HG02763 (cell line): Measurements from ENCODE around the gene FNDC5.

Experiments
- ATAC-seq: cut with Tn5 transposase; IDR thresholded peaks from one replicate; pipeline ENCODE4 v1.9.1; 2021; ENCODE audit warnings: mild to moderate bottlenecking, moderate library complexity; ENCODE audit not compliant: unreplicated experiment

FNDC5 gene

DNA sequence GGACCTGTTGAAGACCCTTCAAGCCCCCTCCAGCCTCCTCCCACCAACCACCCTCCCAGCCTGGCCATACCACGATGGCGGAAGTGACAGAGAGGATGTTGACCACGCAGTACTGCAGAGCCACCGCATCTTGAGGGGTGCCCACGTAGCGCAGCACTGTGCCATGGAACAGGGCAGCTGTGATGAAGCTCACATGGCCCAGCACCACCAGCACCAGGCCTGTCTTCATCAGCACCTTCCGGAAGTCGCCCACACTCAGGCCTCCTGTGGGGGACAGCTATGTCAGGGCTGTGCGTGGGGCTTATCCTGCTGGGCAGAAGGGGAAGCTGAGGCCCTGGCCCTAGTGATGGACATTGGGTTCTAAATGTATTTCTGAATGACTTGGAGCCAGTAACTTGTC, 27.3 kb upstream of the FNDC5 start:
- ATAC-seq, result no peak

DNA sequence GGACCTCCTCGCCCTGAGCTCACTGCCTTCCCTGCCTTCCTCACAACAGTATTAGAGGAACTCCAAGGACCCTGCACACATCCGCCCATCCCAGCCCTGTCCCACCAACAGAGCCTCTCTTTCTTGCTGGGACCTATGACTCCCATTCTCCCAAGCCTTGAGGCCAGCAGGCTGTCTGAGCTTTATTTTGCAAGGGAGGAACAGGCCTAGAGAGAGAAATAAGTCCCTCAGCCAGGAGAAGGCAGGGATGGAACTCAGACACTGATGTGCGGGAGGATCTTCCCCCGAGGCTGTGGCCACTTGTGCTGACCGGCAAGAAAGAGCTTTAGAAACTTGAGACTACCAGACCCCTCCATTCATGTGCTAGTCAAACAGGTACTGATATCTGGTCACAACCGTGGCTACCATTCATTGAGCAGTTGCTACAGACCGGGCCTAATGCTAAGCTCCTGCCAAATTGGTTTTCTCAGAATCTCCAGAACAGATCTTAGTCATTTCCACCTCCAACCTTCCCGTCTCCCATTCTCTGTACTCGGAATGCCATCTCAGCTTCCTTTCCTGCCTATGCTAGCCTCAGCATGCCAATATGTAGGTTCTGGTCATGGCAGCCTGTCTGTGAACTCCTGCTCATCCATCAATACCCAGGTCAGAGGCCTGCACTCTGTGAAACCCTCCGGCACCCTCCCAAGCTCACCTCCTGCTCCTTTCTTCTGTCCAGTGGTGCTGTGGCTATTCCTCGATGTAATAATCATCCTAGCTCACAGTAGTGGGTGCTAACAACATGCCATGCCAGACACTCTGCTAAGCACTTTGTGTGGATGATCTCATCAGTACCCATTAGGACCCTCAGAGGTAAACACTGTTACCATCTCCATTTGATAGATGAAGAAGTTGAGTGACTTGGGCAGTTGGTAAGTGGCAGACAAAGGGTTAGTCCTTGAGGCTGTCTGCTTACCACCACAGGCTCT, 26.7 kb upstream of the FNDC5 start:
- no peak for ATAC-seq

DNA sequence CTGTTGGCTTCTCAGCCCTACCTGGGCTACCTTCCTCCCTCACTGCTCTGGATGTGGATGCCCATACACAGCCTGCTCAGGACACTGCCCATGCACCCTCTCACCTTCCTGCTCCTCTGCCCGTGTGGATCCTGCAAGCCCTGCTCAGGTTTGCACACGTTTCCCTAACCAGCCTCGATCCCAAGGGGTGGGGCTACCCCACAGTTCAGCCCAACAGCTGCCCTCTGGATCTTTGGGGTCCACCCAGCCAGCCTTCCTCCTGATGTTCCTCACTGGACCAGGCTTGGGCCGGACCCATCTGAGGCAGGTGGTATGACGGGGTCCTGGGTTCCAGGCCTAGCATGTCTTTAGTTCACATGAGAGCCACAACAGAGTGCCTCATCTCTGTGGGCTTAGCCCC, 25.7 kb upstream of the FNDC5 start:
- ATAC-seq, result no peak

DNA sequence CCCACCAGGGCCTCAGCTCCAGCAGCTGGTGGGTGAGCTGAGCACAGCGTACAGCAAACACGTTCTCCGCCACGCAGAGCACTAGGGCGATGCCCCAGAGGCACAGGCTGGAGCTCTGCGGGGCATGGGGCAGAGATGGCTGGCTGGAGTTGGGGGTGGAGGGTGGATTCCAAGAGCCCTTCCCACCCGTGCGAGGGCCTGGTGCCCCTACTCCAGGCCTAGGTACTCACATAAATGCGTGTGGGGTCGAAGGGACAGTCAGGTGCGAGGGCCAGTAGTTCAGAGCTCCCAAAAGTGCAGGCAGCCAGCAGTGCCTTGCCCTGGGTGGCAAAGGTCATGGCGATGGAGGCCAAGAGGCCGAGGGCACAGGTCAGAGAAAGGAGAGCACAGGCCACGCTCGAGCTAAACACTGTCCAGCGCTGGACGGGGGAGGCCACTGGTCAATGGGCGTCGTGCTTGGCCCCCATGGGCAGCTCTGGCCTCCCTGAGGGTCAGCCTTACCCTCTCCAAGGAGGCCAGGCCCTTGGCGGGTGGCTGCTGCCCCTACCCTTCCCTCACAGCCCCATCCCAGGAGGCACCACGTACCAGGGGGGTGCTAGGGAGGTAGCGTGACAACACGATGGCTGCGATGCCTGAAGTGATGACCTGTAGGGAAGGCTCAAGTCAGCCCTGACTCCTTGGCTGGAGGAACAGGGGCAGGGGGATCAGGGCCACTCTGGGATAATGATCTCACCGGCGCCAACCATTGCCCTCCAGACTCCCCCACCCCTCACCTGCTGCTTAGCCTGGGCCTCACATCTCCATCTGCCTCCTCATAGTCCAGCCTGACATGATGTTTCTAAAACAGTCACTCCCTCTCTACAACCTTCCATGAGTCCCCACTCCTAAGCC, 24.9 kb upstream of the FNDC5 start:
- no peak for ATAC-seq

DNA sequence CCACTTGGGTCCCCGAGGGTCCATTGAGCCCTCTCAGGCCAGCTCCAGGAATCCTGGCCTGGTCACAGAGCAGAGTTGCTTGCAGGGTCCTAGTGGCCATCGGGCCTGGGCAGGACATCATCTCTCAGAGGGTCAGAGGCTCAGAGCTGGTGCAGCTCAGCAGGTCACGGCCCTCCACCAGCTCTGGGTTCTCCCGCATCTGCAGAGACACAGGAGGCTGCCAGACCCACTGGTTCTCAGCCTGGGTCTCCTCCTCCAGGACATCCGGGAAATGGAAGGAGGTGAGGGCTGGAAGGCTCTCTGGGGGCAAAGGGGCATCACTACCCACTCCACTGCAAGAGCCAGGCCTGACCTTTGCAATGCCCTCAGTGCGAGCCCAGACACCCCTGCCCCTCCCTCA, 24.0 kb upstream of the FNDC5 start:
- no peak for ATAC-seq

DNA sequence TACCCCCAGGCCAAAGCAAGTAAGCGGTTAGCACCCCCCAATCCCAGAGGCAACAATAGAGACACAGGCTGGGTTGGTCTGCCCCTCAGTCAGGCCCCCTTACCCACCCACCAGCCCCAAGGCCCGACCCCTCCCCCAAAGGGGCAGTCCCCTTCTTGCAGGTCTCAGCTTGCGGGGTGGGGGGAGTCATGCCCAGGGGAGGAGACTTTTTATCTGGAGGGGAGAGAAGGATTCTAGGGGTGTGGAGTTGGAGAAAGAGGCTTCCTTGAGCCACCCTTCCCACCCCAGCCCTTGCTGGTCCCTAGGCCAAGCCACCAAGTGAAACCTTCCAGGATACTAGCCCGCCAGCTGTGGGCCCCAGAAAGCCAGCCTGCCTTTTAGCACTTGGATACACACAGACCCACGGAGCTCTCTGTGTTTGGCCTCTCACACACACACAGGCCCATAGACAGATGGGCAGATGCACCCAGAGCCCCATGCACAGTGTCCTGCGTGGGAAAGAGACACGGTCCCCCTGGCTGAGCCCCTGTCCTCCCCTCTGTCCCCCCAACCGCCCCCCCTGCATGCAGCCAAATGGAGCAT, 23.4 kb upstream of the FNDC5 start:
- ATAC-seq, result no peak

DNA sequence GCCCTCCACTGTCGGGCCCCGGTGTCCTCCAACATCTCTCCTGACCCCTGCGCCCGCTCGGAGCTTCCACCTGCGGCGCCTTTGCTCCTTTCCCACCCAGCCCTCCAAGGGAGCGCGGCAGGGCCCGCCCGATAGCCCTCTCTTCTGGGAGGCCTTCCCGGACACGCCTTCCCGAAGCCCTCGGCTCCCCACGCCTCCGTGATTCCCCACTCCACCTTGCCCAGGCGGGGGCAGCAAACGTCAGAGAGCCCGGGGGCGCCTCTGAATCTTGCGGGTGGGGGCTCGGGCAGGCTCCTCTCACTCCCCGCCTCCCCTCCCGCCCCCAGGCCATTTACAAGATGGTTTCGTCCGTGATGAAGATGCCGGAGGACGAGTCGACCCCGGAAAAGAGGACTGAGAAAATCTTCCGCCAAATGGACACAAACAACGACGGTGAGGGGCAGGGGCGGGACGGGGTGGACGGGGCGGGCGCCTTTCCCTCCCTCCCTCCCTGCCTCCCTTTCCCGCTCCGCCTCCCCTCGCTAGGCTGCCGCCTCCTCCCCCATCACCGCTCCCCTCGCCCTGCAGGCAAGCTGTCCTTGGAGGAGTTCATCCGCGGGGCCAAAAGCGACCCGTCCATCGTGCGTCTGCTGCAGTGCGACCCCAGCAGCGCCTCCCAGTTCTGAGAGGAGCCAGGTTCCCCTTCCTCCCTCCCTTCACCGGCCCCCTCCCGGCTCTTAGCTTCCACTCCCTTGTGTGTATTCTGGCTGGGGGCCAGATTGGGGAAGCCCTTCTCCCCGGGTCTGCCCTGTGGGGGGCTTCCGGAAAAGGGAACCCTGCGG, 22.7 kb upstream of the FNDC5 start:
- no peak for ATAC-seq

DNA sequence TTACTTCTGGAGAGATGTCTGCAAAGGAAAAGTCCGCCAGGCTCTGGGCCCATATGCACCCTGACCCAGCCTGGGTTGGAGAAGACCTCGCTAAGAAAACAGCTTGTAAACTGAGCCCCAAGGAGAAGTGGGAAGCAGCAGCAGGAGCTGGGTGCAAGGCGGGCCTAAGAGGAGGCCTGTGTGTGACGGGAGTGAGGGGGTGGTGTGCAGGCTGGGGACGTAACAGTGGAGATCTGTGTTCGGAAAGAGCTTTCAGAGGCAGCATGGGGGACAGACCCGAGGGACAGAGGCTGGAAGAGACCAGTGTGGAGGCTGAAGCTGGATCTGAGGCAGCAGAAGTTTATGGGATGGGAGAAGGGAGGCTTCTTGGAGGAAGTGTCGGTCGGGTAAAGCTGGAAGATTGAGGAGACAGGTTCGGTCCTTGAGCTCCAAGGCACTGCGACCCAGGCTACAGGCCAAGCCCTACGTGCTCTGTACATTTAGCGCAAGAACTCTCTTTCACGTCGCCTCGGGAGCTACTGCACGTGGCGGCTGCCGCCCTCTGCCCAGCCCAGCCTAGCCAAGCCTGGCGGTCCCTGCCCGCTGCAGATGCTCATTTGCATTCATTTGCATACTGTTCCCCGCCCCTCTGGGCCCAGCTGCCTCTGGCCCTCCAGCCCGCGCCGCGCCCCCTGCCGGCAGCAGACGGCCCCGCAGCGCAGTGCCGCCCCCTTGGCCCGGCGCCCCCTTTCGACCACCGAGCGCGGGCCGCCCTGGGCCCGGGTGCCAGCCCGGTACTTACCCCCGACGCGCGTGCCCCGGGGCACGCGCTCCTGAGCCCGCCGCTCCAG, 21.9 kb upstream of the FNDC5 start:
- no peak for ATAC-seq

DNA sequence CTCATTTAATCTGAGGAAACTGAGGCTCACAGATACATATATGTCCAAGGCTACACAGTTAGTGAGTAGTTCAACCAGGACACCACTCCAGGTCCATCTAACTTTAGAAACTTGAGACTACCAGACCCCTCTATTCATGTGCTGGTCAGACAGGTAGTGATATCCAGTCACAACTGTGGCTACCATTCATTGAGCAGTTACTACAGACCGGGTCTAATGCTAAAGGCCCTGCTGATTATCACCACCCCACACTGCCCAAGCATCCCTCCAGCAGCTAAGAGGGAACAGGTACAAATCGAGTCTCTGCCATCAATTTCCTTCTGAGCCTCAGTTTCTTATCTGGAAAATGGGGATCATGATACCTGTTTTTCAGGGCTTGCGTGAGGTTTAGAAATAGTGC, 20.9 kb upstream of the FNDC5 start:
- no peak for ATAC-seq

DNA sequence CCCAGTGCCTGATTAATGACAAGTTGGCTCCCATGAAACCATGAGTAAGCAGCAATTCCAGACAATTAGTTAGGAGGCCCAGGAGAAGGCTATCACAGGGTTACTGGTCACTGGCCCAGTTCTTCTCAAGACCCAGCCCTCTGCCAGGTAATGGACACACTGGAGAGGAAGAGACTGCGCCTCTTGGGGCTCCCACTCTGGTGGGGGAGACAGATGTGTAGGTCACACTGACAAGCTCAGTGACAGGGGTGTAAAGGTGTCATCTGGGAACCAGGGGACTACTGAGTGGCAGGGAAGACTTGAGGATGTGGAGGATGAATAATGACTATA, 20.5 kb upstream of the FNDC5 start:
- ATAC-seq, result no peak

DNA sequence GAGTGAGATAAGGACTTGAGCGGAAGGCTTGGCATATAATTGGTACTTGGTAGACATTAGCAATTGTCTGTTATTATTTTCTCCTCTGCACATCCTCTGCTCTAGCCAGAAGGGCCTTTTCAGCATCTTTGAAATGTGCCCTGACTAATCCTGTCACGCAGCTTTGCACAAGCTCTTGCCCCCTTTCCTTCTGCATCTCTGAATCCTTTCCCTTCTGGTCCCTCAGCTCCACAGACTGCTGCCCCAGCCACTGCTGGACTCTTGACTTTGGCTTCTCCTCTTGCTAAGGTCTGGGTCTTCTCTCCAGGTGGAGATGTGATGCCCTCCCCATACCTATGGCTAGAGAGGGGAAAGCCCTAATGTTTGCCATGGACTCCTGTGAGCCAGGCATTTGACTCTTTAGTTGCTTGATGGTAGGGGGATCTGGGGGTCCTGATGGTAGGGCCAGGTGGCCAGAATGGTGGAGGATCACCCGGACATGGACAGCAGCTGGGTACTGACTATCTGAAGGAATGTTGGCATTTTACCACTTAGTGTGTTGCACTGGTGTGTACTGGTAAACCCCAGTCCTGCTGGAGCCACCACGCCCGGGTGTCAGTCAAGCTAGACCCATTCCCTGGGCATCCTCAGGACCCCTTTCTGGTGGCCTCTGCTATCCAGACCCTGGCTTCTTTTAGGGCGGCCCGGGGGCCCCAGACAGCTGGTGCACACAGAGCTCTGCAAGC, 20.0 kb upstream of the FNDC5 start:
- ATAC-seq, result no peak

DNA sequence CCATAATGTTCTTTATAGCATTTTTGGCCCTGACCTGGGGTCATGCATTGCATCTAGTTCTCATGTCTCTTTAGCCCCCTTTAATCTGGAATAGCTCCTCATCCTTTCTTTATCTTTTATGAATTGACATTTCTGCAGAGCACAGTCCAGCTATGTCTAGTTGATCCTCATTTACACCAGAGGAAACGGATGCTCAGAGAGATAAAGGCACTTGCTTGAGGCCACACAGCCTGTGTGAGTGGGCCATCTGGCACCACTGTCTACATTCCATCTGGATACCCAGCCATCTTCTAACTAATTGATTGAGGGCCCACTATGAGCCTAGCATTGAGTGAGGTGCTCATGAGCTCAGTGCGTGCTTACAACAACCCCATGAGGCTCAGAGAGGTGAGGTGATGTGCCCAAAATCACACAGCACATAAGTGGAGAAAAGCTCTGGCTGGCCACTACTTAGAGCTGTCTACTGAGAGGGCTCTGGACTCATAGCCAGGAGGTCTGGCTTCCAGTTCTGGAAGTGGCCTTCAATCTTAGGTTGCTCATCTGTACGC, 19.1 kb upstream of the FNDC5 start:
- no peak for ATAC-seq

DNA sequence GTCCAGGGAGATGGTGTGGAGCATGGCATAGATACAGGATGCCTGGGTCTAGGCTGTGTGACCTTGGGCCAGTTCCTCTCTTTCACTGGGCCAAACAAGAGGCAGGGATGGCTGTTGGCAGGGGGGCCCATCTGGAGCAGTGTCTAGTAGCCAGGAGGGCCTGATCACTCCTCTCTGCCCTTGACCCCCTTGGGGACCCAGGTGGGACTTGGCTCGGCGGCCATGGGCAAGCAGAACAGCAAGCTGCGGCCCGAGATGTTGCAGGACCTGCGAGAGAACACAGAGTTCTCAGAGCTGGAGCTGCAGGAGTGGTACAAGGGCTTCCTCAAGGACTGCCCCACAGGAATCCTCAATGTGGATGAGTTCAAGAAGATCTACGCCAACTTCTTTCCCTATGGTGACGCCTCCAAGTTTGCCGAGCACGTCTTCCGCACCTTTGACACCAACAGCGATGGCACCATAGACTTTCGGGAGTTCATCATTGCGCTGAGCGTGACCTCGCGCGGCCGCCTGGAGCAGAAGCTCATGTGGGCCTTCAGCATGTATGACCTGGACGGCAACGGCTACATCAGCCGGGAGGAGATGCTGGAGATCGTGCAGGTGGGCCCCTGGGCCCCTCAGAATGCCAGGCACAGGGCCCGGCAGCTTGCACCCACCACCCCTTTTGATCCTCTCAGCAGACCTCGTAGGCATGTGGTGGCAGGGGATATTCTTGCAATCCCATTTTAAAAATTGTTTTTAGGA, 18.1 kb upstream of the FNDC5 start:
- ATAC-seq, result no peak

DNA sequence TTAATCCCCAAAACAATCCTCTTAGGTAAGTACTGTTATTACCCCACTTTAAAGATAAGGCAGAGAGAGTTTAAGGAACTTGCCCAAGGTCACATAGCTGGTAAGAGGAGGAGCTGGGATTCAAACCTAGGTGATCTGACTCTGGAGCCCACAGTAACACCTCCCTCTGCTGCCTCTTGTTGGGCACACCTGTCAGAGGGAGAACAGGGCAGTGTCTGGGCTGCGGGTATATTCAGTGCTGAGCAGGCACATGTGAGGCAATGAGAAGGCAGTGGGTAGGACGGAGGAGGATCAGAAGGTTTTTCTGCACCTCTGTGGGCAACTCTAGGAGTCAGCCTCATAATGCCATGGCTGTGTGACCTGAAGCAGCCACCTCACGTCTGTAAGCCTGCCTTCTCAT, 17.4 kb upstream of the FNDC5 start:
- no peak for ATAC-seq

DNA sequence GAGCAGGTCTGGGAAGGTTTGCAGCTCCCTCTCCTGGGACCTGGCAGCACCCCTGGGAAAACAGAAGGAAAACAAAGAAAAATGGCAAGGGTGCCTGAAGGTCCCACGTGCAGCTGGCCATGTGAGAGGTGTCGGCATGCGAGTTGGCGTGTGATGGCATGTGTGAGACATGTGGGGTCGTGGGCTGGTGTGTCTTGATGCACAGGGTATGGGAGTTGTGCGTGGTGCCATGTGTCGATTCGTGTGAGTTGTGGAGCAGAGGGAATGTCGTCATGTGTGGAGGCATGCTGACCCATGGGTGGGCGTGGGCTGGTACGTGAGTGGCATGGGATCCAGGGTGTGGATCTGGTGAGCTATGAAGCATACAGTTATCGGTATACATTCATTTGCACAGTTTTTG, 16.9 kb upstream of the FNDC5 start:
- ATAC-seq, result no peak

DNA sequence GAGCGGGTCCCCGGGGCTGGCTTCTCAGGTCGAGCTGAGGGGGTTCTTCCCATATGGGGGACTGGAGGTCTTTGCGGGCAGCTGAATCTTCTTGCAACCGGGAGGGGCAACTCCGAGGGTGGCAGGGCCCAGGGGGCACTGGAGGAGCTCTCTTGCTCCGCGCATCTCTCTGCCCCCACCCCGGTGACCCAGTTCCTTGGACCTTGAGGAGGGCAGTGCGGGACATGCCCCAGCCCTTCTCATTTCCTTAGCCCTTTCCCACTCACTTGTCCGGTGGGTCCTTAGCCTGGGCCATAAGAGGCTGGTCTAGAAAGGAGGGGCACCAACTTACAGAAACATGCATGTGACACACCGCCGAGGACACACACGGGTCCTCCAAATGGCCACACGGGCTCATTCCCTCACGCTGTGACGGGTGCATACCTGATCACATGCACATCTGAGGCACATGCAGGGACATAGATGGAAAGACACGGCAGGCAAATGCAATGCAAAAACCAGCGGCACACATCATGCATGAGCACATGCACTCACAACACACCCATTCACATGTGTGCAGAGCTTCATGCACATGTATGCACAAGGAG, 16.2 kb upstream of the FNDC5 start:
- no peak for ATAC-seq

DNA sequence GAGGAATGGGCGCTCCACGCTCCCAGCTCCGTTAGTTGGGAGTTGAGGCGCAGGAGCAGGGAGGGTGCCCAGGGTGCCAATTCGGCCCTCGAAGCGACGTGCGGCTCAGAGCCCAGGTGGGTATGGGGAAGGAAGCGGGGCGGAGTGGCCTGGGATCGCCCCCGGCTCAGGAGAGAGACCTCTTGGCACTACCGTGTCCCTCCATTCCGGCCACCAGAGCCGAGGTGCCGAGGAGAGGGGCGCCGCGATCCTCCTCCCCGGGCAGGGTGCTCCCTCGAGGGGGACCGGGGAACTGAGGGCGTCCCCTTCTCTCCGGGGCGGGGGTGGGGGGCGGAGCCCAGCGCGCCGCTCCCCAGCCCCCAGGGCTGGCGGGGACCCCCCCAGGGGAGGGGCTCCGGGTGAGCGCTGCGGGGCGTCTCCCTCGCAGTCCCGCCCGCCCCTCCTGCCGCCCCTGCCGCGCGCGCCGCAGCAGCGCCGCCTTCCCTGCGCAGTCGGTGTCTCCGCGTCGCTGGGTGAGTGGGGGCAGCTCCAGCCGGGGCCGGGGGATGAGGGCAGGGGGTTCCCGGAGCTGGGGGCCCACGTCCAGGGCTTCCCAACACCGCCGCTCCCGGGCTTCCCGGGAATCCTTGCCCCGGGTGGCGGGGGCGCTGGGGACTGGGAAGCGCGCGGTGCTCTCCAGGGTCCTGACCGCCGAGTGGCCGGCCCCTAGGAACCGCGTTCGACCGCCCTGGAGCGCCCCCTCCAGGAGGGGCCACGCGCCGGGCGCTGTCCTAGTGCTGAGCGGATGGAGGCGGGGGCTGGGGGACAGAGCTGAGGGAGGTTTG, 15.5 kb upstream of the FNDC5 start, which contains the start of gene HPCA:
TSS of gene HPCA (plus strand) at position 488 of the 824 bp plus-strand sequence. CDS start 2,408 bp downstream, outside the sequence.
- no peak for ATAC-seq
